ENCODE results near the gene PSD2. TPM values are rescaled to one million over a fixed set of nuclear protein-coding genes. Genes with fewer than 3 reads are reported as not detected.

The PSD2 gene
- total RNA-seq, 1 donor from 2014 or later = 0.68 TPM

DNA sequence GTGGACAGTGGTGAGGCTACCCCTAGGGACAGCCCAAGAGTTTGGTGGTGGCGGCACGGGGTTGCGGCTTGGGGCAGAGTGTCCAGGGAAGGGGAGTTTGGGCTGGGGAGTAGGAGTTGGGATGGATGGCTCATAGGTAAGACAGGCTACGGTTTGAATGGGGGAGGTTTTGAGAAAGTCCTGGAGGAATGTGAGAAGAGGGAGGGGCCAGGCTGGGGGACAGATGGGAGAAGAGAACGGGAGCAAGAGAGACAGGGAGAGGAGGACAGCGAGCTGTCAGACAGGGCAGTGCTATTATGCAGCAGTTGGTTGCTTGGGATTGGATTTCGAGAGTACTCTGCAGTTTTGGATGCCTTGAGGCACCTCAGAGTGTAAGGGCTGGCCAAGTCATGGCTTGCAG lies 24.5 kb downstream of the PSD2 start:
- peaks cover 20% of the 10 kb centered on the region for H3K27me3 Mint-ChIP-seq (ENCODE audit: low read depth)
- DNase-seq (ENCODE audit: low read depth, low spot score) = no peak

DNA sequence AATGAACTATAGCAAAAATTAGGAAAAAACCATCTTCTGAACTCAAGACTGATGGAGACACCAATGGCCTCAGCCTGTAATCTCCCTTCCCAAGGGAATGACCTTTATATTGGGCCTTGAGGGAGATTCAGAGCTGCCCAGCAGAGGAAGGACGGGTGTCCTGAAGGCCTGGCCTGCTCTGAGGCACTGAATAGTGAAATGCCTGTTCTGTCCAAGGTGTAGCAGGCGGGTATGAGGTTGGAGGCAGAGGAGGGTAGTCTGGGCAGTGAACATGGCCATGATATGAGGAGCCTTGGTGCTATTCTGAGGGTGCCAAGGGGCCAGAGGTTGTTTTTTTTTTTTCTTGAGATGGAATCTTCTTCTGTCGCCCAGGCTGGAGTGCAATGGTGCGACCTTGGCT lies 25.0 kb downstream of the PSD2 start:
- no peak overlapping the region for H3K4me3 Mint-ChIP-seq
- peaks cover 3% of the 10 kb centered on the region for H3K9me3 Mint-ChIP-seq
- peaks cover 20% of the 10 kb centered on the region for H3K27me3 Mint-ChIP-seq (ENCODE audit: low read depth)
- no peak for DNase-seq (ENCODE audit: low read depth, low spot score)
- H3K27ac Mint-ChIP-seq (ENCODE audit: unreplicated experiment) = no peak overlapping the region
- no peaks in the 10 kb centered on the region for H3K4me1 Mint-ChIP-seq
- no peak for TF ChIP-seq CTCF (conservative IDR thresholded peaks at IDR 0.05)
- no peaks in the 10 kb centered on the region for H3K36me3 Mint-ChIP-seq (ENCODE audit: low read depth)

More for the DNA sequence above, 24.5 kb downstream of the PSD2 start:
- Mint-ChIP-seq H3K27ac (ENCODE audit: unreplicated experiment) (no peak overlapping the region), H3K36me3 (ENCODE audit: low read depth) (no peaks in the 10 kb centered on the region), H3K4me1 (no peaks in the 10 kb centered on the region), H3K4me3 (no peak overlapping the region), H3K9me3 (peaks cover 3% of the 10 kb centered on the region)
- no peak for TF ChIP-seq CTCF (conservative IDR thresholded peaks at IDR 0.05)

DNA sequence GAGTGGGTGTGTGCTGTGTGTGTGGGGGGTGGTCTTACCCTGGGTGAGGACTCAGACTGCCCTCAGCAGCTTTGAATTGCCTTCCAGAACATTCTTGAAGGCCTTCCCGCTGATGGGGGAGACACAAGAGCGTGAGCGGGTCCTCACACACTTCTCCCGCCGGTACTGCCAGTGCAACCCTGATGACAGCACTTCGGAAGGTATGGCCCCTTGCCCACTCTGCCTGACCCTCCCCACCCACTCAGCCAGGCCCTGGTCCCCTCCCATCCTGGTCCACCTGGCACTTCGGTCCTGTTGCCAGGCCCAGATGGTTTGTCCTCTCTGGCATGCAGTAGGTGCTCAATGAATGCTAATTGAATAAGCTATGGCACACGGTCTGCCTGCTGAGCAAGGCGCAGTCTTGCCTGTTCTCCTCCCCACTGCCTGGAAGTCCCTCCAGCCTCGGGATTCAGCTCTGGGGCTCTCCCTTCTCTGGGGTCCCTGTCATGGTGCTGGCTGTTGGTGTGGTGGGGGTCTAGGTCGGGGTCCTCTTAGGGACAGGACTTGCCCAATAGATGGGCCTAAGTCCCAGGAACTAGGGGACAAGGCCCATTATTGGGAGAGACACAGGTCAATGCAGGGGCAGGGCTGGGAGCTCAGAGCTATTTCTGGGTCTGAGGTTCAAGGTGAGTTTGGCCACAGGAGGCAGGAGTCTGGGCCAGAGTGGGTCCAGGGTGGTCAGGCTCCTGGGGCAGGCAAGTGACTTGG lies 26.4 kb downstream of the PSD2 start:
- H3K4me1 Mint-ChIP-seq = no peaks in the 10 kb centered on the region
- no peaks in the 10 kb centered on the region for H3K36me3 Mint-ChIP-seq (ENCODE audit: low read depth)
- TF ChIP-seq CTCF (conservative IDR thresholded peaks at IDR 0.05) = no peak
- H3K27me3 Mint-ChIP-seq (ENCODE audit: low read depth) = peaks cover 16% of the 10 kb centered on the region
- DNase-seq (ENCODE audit: low read depth, low spot score) = no peak
- H3K27ac Mint-ChIP-seq (ENCODE audit: unreplicated experiment) = no peak overlapping the region
- H3K4me3 Mint-ChIP-seq = no peak overlapping the region
- peaks cover 3% of the 10 kb centered on the region for H3K9me3 Mint-ChIP-seq

DNA sequence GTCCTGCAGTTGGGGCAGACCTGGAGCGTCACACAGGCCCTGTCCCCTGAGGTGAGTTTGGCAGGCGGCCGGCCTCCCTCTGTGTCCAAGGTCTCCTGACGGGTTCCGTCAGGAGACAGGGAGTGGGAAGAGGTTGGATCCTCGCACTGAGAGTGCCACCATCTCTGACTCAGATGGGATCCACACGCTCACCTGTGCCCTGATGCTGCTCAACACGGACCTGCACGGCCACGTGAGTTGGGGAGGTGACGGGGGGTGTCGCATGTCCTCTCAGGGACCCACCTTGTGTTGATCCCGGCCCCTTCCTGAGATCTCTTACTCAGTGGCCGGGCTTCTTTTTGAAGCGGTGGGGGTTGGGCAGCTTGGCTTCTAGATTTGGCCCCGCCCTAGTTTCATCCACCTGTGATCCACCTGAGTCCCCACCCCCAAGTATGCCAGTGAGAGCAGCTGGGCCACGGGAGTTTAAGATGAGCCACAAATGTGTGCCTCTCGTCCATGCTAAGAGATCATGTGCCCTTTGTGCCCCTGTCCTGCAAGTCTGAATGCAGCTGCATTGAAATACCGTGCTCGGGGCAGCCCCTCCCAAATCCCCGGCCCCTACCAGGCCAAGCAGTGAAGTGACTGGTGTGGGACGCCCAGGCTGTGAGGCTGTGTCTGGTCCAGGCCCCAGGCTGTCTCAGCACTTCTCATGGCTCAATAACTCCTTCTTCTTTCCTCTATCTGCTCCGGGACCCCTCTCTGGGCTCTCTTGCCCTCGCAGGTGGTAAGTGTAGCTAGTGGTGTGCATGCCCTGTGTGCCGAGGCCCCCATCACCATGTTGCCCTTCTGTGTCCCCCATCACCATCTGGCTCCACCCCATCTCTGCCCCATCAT lies 27.2 kb downstream of the PSD2 start:
- H3K36me3 Mint-ChIP-seq (ENCODE audit: low read depth) = no peaks in the 10 kb centered on the region
- TF ChIP-seq CTCF (conservative IDR thresholded peaks at IDR 0.05) = no peak
- DNase-seq (ENCODE audit: low read depth, low spot score) = no peak
- peaks cover 13% of the 10 kb centered on the region for H3K27me3 Mint-ChIP-seq (ENCODE audit: low read depth)
- no peak overlapping the region for H3K4me3 Mint-ChIP-seq
- H3K4me1 Mint-ChIP-seq = peaks cover 5% of the 10 kb centered on the region
- H3K9me3 Mint-ChIP-seq = peaks cover 9% of the 10 kb centered on the region
- H3K27ac Mint-ChIP-seq (ENCODE audit: unreplicated experiment) = no peak overlapping the region

DNA sequence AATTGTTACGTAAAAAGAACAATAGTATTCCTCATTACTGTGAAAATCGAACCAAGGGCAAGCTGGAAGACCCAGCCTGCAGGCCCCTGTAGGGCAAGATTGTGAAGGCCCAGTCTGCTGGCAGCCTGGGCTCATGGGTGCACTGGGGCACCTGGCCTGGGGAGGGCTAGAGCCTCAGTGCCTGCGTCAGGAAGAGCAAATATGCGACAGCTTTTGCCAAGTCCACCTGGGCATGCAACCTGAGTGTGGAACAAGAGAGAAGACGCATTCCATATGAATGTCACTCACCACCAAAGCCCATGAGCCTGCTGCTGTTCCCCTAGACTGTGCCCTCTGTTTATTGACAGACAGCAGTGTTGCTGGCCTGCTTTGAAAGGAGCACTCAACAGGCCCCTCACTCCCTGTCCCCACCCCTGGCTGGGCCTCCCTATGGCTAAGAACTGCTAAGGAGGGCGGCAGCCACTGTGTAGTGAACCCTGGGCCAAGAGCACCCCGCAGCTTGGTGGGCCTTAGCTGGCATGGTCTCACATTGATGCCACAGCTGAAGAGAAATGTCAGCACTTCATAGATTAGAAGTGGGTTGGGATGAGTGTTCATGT lies 28.2 kb downstream of the PSD2 start:
- H3K9me3 Mint-ChIP-seq = peaks cover 7% of the 10 kb centered on the region
- no peaks in the 10 kb centered on the region for H3K36me3 Mint-ChIP-seq (ENCODE audit: low read depth)
- H3K27ac Mint-ChIP-seq (ENCODE audit: unreplicated experiment) = no peak overlapping the region
- no peak for TF ChIP-seq CTCF (conservative IDR thresholded peaks at IDR 0.05)
- DNase-seq (ENCODE audit: low read depth, low spot score) = no peak
- H3K4me3 Mint-ChIP-seq = no peak overlapping the region
- peaks cover 11% of the 10 kb centered on the region for H3K27me3 Mint-ChIP-seq (ENCODE audit: low read depth)
- H3K4me1 Mint-ChIP-seq = peaks cover 15% of the 10 kb centered on the region

All from neural crest cell (in vitro differentiated cells).